ENCODE data around the gene C1orf167.
A peak's percentile ranks its signal among the peaks of the same experiment; 100 is the strongest.

C1orf167 gene

GRCh38 chr1:11761988-11762406, at the start of gene C1orf167:
Gene C1orf167, plus strand, starts transcription at chr1:11762193. Its CDS starts 2,208 bp downstream, at chr1:11764401.
- no peak for DNase-seq (ENCODE audit: low spot score)

DNA sequence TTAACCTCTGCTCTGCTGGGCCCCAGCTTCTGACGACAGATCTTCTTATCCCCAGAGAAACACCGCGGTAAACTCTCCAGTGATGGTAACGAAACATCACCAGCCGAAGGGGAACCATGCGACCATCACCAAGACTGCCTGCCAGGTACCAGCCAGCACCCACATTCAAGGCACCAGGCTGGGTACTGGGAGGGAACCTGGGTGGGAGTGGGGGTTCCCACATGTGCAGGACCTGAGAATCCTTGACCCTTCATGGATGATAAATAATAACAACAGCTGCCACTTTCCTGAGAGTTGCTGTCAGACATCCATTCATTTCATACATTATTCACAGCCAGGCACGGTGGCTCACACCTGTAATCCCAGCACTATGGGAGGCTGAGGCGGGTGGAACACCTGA, 49.7 kb upstream of the C1orf167 start:
- DNase-seq (ENCODE audit: low spot score): no peak

- no peak for DNase-seq (ENCODE audit: low spot score)
These were observed 48.9 kb upstream of the C1orf167 start for GRCh38 chr1:11713095-11713494.

DNA sequence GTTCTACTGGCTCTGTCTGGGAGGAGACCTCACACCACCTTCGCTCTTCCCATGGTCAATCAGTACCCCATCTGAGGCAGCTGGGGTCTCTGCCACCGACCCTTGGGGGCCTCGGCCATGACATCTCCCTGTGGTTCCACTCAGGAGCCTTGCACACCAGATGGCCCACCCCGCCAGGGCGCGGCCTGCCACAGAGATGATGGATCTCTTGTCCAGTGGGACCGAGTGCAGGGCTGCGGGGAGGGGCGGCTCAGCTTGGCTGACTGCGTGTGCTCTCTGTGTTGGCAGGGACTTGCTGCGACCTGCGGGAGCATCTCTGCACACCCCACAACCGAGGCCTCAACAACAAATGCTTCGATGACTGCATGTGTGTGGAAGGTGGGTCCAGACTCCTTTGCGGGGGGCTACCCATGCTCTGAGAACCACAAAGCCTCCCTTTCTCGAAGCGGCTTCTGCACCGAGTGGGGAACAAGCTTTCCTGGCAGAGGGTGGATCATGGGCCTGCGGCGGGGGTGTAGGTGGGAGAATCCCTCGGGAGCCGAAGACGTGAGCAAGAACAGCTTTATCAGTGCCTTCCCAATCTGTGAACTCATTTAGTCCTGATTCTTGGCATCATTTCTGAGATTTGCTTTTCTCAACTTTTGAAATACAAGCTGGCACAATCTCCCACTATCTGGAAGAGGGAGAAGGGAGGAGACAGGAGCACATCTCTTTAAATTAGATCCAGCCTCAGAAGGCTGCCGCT, 47.0 kb upstream of the C1orf167 start:
- DNase-seq (ENCODE audit: low spot score): no peak

DNA sequence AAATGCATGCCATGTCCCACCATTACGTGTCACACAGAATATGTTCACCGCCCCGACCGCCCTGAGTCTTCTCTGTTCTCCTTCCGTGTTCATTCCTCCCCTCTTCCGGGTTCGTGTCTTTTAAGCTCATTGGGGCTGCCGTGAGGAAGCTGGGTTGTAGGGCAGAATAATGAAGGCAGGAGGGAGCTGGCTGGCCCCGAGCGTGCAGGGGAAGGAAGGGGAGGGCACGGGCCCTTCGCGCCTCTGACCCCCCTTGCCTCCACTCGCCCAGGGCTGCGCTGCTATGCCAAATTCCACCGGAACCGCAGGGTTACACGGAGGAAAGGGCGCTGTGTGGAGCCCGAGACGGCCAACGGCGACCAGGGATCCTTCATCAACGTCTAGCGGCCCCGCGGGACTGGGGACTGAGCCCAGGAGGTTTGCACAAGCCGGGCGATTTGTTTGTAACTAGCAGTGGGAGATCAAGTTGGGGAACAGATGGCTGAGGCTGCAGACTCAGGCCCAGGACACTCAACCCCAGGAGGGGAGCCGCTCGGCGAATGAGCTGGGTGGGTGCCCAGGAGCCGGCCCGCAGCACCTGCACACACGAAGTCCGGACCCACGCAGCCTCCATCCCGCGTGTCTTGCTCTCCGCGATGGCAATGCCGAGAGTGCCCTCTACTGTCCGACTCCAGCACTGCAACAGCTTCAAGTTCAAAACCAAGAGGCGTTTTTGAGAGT, 42.5 kb upstream of the C1orf167 start:
- peak; percentile 82 for DNase-seq (ENCODE audit: low spot score)

DNA sequence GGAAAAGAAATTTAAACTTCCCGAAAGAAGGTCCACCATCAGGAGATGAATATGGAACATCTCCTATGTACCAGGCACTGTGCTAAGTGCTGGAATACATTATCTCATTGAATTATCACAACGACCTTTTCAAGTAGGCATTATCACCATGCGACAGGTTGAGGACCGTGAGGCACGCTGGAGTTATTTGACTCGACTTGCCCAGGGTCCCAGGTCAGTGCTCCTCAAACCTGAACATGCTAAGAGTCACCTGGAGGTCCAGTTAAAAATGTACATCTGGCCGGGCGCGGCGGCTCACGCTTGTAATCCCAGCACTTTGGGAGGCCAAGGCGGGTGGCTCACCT, 42.0 kb upstream of the C1orf167 start:
- no peak for DNase-seq (ENCODE audit: low spot score)

GRCh38 chr1:11720525-11720924, 41.5 kb upstream of the C1orf167 start:
- no peak for DNase-seq (ENCODE audit: low spot score)

- DNase-seq (ENCODE audit: low spot score): no peak
These were observed 40.7 kb upstream of the C1orf167 start for GRCh38 chr1:11721311-11721710.

- DNase-seq (ENCODE audit: low spot score): no peak
These were observed 39.5 kb upstream of the C1orf167 start for GRCh38 chr1:11722538-11722937.

GRCh38 chr1:11725616-11726015, 36.4 kb upstream of the C1orf167 start:
- DNase-seq (ENCODE audit: low spot score): no peak

- no peak for DNase-seq (ENCODE audit: low spot score)
These were observed 34.9 kb upstream of the C1orf167 start for GRCh38 chr1:11727119-11727518.

- DNase-seq (ENCODE audit: low spot score): no peak
These were observed 33.7 kb upstream of the C1orf167 start for GRCh38 chr1:11728126-11728806.

DNA sequence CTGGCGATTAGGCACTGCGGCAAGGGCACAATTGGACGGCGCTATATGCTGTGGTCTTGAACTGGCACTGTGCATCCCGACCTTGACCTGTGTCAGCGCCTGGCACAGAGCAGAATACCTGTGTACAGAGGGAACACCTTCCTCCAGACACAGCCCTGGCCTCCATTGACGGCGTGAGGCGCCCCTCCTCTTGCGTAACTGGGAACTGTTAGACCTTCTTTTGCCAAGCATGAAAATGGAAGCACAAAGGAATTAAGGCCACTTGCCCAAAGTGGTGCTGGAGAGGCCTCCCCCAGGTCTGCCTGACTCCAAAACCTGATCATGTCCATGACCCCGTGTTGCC, 32.9 kb upstream of the C1orf167 start:
- no peak for DNase-seq (ENCODE audit: low spot score)

DNA sequence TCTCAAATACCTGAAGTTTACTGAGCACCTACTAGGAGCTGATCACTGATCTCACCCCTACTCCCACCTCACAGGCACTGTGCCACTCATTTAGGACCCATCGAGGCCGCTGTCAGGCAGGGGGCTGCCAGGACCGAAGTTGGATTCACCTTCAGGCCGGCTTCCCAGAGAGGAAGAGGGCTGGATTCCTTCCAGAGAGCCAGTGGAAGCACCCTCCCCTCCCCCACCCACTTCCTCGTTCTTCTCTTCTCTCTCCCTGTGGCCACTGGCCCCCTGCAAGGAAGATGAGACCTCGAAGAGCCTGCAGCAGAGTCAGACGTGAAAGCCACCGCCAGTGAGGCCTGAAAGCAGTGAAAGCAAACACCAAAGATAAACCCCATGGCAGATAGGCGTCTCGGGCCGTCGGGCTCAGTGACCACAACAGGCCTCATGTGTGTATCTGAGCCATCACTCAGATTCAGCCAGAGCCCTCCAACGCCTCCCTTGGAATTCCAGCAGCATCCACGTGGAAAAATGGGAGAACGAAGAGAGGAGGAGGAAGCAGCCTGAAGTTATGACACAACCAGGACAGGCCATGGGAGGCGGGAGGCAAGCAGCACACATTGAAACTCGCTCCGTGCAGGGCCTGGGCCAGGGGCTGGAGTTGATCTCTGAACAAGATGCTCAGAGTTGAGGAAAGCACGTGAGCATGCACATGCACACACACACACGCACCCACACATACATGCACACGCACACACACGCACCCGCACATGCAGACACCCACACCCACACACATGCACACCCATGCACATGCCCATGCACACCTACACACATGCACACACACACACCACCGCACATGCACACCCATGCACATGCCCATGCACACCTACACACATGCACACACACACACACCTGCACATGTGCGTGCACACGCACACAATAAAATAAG, 32.2 kb upstream of the C1orf167 start:
- DNase-seq (ENCODE audit: low spot score): no peak

GRCh38 chr1:11730429-11730891, 31.5 kb upstream of the C1orf167 start:
- DNase-seq (ENCODE audit: low spot score): no peak

DNA sequence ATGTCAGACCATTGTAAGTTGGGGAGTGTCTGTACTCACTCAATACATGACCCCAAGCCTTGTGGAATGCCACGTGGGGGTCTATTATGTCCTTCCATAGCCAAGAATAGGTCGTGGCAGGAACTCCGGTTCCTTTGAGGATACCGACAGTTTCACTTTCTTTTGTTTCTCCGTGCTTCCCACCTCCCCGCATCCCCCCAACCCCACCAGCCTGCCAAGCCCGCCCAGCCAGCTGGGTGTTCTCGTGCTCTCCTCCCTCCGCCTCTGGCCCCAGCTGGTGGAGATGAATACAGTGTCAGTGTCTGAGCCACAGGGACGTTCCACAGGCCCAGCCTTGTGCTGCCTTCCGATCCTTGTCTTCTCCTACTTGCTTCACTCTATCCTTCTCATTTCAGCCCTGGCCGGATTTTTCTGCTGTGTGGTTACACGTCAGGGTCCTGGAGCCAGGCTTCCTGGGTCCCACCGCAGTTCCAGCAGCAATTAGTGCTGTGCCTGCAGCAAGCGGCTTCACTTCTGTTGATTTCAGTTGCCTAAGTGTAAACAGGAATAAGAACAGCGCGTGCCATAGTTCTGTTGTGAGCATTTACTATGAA, 30.2 kb upstream of the C1orf167 start:
- no peak for DNase-seq (ENCODE audit: low spot score)

GRCh38 chr1:11733306-11733705, 28.7 kb upstream of the C1orf167 start:
- DNase-seq (ENCODE audit: low spot score): no peak

- no peak for DNase-seq (ENCODE audit: low spot score)
These were observed 26.5 kb upstream of the C1orf167 start for GRCh38 chr1:11735531-11735853.

- peak; percentile 96 for DNase-seq (ENCODE audit: low spot score)
These were observed 25.9 kb upstream of the C1orf167 start, which contains the start of gene AGTRAP for GRCh38 chr1:11735854-11736745. Gene AGTRAP, plus strand, starts transcription at chr1:11736136. Its CDS starts 73 bp downstream, at chr1:11736209.

All from D341Med (cell line).